Progenitor cell of endocrine pancreas (in vitro differentiated cells): ENCODE results near the gene LRRC56. TPM values are rescaled to one million over a fixed set of nuclear protein-coding genes. Genes with fewer than 3 reads are reported as not detected.
A peak's percentile ranks its signal among the peaks of the same experiment; 100 is the strongest.

Source experiments
- DNase-seq: peaks from one replicate; pipeline ENCODE4 v3.0.0; 2021; ENCODE audit warnings: low spot score; ENCODE audit not compliant: unreplicated experiment
- H3K27ac Mint-ChIP-seq: 2 replicates; pipeline ENCODE4 v1.8.0; 2021; ENCODE audit warnings: mild to moderate bottlenecking, moderate library complexity, mixed read lengths
- H3K27me3 Mint-ChIP-seq: 2 replicates; pipeline ENCODE4 v1.8.0; 2021; ENCODE audit warnings: mixed read lengths
- H3K36me3 Mint-ChIP-seq: 2 replicates; pipeline ENCODE4 v1.8.0; 2022; ENCODE audit warnings: mixed read lengths; ENCODE audit not compliant: insufficient read depth
- H3K4me1 Mint-ChIP-seq: 2 replicates; pipeline ENCODE4 v1.8.0; 2021; ENCODE audit warnings: low read depth, mixed read lengths
- H3K4me3 Mint-ChIP-seq: 2 replicates; pipeline ENCODE4 v1.8.0; 2021; ENCODE audit warnings: low read depth, mild to moderate bottlenecking, moderate library complexity, mixed read lengths
- H3K9me3 Mint-ChIP-seq: 2 replicates; pipeline ENCODE4 v1.8.0; 2021; ENCODE audit warnings: low read depth, mixed read lengths
- microRNA-seq: library from miRNA; unstranded; fragments of <30 nt; microRNA quantifications from one replicate; pipeline ENCODE4 v1.1.0, GENCODE V29; 2020; ENCODE audit warnings: borderline number of aligned reads; ENCODE audit not compliant: unreplicated experiment
- total RNA-seq: library from RNA; stranded (reverse); gene quantifications from 2 replicates; pipeline ENCODE4 v1.2.1, GENCODE V29; 2021
- TF ChIP-seq, protein P1 (sequence below): fragments of 200-600 bp; sonication (generic); IDR thresholded peaks from one replicate; pipeline ENCODE4 v1.5.0; 2021; ENCODE audit warnings: antibody characterized with exemption, mild to moderate bottlenecking; ENCODE audit not compliant: unreplicated experiment

LRRC56 gene
- total RNA-seq, 1 donor from 2014 or later, result 5.4 TPM

DNA sequence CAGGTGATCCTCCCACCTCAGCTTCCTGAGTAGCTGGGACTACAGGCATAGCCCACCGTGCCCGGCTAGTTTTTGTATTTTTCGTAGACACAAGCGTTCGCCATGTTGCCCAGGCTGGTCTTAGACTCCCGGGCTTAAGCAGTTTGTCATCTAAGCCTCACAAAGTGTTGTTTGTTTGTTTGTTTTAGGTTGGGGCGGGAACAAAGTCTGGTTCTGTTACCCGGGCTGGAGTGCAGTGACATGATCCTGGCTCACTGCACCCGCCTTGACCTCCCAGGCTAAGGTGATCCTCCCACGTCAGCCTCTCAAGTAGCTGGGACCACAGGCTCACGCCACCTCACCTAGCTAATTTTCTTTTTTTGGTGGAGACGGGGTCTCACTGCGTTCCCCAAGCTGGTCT is 65.8 kb downstream of the LRRC56 start:
- TF ChIP-seq, protein P1, sequence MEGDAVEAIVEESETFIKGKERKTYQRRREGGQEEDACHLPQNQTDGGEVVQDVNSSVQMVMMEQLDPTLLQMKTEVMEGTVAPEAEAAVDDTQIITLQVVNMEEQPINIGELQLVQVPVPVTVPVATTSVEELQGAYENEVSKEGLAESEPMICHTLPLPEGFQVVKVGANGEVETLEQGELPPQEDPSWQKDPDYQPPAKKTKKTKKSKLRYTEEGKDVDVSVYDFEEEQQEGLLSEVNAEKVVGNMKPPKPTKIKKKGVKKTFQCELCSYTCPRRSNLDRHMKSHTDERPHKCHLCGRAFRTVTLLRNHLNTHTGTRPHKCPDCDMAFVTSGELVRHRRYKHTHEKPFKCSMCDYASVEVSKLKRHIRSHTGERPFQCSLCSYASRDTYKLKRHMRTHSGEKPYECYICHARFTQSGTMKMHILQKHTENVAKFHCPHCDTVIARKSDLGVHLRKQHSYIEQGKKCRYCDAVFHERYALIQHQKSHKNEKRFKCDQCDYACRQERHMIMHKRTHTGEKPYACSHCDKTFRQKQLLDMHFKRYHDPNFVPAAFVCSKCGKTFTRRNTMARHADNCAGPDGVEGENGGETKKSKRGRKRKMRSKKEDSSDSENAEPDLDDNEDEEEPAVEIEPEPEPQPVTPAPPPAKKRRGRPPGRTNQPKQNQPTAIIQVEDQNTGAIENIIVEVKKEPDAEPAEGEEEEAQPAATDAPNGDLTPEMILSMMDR, result no peak
- H3K9me3 Mint-ChIP-seq, result no peaks in the 10 kb centered on the region
- H3K4me1 Mint-ChIP-seq, result no peaks in the 10 kb centered on the region
- no peaks in the 10 kb centered on the region for H3K27me3 Mint-ChIP-seq
- no peak overlapping the region for H3K27ac Mint-ChIP-seq
- DNase-seq, result no peak
- peaks cover 13% of the 10 kb centered on the region for H3K36me3 Mint-ChIP-seq
- no peak overlapping the region for H3K4me3 Mint-ChIP-seq

Small RNA genes within 50 kb of the gene (microRNA-seq; reads per million reads assigned to microRNA genes)
- gene MIR210, result 437 reads per million, percentile 72 among the genes with 10 or more reads in this experiment

Other genes with a start within 250 kb of the LRRC56 start
- gene PGGHG, start 248.4 kb upstream of the LRRC56 start, total RNA-seq, result 67.0 and 74.7 TPM in 2 replicates
- not detected in 2 replicates for gene IFITM5, start 238.0 kb upstream of the LRRC56 start, total RNA-seq
- 33.2 and 33.5 TPM in 2 replicates for gene IFITM2, start 229.7 kb upstream of the LRRC56 start, total RNA-seq
- gene IFITM1, start 223.5 kb upstream of the LRRC56 start, total RNA-seq, result 2.3 TPM in 2 replicates
- 99.3 and 105 TPM in 2 replicates for gene IFITM3, start 216.7 kb upstream of the LRRC56 start, total RNA-seq
- 277 and 294 TPM in 2 replicates for gene B4GALNT4, start 168.0 kb upstream of the LRRC56 start, total RNA-seq
- gene PKP3, start 143.3 kb upstream of the LRRC56 start, total RNA-seq, result 55.9 and 56.9 TPM in 2 replicates
- gene SIGIRR, start 122.5 kb upstream of the LRRC56 start, total RNA-seq, result 111 and 117 TPM in 2 replicates
- 31.0 and 34.6 TPM in 2 replicates for gene ANO9, start 95.5 kb upstream of the LRRC56 start, total RNA-seq
- gene PTDSS2, start 87.2 kb upstream of the LRRC56 start, total RNA-seq, result 48.2 and 50.4 TPM in 2 replicates
- gene RNH1, start 30.3 kb upstream of the LRRC56 start, total RNA-seq, result 49.4 and 52.6 TPM in 2 replicates
- gene HRAS, start 2.0 kb upstream of the LRRC56 start, total RNA-seq, result 53.4 and 61.6 TPM in 2 replicates
- gene LMNTD2, start 23.2 kb downstream of the LRRC56 start, total RNA-seq, result 15.6 and 19.3 TPM in 2 replicates
- 38.2 and 40.8 TPM in 2 replicates for gene RASSF7, start 23.4 kb downstream of the LRRC56 start, total RNA-seq
- 44.4 and 44.9 TPM in 2 replicates for gene PHRF1, start 38.9 kb downstream of the LRRC56 start, total RNA-seq
- gene IRF7, start 78.4 kb downstream of the LRRC56 start, total RNA-seq, result 8.7 and 12.6 TPM in 2 replicates
- 0.24 and 0.98 TPM in 2 replicates for gene CDHR5, start 87.4 kb downstream of the LRRC56 start, total RNA-seq
- gene SCT, start 89.7 kb downstream of the LRRC56 start, total RNA-seq, result 2.9 and 3.8 TPM in 2 replicates
- gene DRD4, start 99.7 kb downstream of the LRRC56 start, total RNA-seq, result 1.1 and 2.7 TPM in 2 replicates
- gene DEAF1, start 157.7 kb downstream of the LRRC56 start, total RNA-seq, result 49.2 and 57.0 TPM in 2 replicates
- 29.4 and 32.6 TPM in 2 replicates for gene TMEM80, start 158.3 kb downstream of the LRRC56 start, total RNA-seq
- 100.0 and 111 TPM in 2 replicates for gene EPS8L2, start 168.7 kb downstream of the LRRC56 start, total RNA-seq
- 112 and 120 TPM in 2 replicates for gene TALDO1, start 209.9 kb downstream of the LRRC56 start, total RNA-seq
- 74.1 and 75.4 TPM in 2 replicates for gene GATD1, start 240.0 kb downstream of the LRRC56 start, total RNA-seq